HL-60/S4 treated with phorbol 12-myristate 13-acetate at 8.2 ng/mL for 4 days and 3 days (cell line): Measurements from ENCODE around the gene RAI1.
"Not testable (repeated sequence)": the region's sequence is repeated elsewhere in the genome, so short reads cannot be mapped to it uniquely, and the experiment has no call there.

Experiments used
- in situ Hi-C: fragments of 300-500 bp; cut with MboI; formaldehyde crosslinking; loops from 2 replicates; pipeline ENCODE4 v1.15.0; 2022; ENCODE audit warnings: low sequenced_read_pairs

RAI1 gene

DNA sequence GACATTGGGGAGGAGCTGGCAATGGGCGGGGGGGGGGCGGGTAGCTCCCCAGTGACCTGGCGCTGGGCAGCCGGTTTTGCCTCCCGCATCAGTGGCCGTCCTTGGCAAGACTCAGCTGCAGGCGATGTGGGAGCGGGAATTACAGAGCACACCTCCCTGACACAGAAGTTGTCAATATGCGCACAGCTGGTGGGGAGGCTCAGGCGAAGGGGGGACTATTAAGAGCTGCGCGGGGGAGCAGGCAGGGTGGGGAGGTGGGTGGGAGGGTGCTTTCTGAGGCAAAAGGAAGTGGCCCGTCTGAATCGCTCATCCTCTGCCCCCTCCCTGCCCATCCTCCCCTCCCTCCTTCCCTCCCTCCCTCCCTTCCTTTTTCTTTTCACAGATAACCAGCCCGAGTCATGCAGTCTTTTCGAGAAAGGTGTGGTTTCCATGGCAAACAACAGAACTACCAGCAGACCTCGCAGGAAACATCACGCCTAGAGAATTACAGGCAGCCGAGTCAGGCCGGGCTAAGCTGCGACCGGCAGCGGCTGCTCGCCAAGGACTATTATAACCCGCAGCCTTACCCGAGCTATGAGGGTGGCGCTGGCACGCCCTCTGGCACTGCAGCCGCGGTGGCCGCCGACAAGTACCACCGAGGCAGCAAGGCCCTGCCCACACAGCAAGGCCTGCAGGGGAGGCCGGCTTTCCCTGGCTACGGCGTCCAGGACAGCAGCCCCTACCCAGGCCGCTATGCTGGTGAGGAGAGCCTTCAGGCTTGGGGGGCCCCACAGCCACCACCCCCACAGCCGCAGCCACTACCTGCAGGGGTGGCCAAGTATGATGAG is 111.5 kb downstream of the RAI1 start:
- in situ Hi-C loops: no loop called here

DNA sequence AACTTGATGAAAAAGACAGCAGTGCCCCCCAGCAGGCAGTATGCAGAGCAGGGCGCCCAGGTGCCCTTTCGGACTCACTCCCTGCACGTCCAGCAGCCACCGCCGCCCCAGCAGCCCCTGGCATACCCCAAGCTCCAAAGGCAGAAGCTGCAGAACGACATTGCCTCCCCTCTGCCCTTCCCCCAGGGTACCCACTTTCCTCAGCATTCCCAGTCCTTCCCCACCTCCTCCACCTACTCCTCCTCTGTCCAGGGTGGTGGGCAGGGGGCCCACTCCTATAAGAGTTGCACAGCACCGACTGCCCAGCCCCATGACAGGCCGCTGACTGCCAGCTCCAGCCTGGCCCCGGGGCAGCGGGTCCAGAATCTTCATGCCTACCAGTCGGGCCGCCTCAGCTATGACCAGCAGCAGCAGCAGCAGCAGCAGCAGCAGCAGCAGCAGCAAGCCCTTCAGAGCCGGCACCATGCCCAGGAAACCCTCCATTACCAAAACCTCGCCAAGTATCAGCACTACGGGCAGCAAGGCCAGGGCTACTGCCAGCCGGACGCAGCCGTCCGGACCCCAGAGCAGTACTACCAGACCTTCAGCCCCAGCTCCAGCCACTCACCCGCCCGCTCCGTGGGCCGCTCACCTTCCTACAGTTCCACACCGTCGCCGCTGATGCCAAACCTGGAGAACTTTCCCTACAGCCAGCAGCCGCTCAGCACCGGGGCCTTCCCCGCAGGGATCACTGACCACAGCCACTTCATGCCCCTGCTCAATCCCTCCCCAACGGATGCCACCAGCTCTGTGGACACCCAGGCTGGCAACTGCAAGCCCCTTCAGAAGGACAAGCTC is 112.3 kb downstream of the RAI1 start:
- in situ Hi-C loops: no loop called here

DNA sequence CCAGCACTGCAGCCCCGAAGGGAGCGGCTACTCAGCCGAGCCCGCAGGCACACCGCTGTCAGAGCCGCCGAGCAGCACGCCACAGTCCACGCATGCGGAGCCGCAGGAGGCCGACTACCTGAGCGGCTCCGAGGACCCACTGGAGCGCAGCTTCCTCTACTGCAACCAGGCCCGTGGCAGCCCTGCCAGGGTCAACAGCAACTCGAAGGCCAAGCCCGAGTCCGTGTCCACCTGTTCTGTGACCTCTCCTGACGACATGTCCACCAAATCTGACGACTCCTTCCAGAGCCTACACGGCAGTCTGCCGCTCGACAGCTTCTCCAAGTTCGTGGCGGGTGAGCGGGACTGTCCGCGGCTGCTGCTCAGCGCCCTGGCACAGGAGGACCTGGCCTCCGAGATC is 113.1 kb downstream of the RAI1 start:
- in situ Hi-C loops: no loop called here

DNA sequence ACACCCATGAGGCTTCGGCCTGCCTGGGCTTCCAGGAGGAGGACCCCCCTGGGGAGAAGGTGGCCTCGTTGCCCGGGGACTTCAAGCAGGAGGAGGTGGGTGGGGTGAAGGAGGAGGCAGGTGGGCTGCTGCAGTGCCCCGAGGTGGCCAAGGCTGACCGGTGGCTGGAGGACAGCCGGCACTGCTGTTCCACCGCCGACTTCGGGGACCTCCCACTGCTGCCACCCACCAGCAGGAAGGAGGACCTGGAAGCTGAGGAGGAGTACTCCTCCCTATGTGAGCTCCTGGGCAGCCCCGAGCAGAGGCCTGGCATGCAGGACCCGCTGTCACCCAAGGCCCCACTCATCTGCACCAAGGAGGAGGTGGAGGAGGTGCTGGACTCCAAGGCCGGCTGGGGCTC is 114.0 kb downstream of the RAI1 start:
- in situ Hi-C loops: no loop called here

DNA sequence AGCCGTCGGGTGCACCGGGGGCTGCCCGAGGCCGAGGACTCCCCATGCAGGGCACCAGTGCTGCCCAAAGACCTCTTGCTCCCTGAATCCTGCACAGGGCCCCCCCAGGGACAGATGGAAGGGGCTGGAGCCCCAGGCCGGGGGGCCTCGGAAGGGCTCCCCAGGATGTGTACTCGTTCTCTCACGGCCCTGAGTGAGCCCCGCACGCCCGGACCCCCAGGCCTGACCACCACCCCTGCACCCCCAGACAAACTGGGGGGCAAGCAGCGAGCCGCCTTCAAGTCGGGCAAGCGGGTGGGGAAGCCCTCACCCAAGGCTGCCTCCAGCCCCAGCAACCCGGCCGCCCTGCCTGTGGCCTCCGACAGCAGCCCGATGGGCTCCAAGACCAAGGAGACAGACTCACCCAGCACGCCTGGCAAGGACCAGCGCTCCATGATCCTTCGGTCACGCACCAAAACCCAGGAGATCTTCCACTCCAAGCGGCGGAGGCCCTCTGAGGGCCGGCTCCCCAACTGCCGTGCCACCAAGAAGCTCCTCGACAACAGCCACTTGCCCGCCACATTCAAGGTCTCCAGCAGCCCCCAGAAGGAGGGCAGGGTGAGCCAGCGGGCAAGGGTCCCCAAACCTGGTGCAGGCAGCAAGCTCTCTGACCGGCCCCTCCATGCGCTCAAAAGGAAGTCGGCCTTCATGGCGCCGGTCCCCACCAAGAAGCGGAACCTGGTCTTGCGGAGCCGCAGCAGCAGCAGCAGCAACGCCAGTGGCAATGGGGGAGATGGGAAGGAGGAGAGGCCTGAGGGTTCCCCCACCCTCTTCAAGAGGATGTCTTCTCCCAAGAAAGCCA is 114.9 kb downstream of the RAI1 start:
- in situ Hi-C loops: no loop called here

DNA sequence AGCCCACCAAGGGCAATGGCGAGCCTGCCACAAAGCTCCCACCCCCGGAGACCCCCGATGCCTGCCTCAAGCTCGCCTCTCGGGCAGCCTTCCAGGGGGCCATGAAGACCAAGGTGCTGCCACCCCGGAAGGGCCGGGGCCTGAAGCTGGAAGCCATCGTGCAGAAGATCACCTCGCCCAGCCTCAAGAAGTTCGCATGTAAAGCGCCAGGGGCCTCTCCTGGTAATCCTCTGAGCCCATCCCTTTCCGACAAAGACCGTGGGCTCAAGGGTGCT is 115.5 kb downstream of the RAI1 start:
- in situ Hi-C loops: no loop called here

DNA sequence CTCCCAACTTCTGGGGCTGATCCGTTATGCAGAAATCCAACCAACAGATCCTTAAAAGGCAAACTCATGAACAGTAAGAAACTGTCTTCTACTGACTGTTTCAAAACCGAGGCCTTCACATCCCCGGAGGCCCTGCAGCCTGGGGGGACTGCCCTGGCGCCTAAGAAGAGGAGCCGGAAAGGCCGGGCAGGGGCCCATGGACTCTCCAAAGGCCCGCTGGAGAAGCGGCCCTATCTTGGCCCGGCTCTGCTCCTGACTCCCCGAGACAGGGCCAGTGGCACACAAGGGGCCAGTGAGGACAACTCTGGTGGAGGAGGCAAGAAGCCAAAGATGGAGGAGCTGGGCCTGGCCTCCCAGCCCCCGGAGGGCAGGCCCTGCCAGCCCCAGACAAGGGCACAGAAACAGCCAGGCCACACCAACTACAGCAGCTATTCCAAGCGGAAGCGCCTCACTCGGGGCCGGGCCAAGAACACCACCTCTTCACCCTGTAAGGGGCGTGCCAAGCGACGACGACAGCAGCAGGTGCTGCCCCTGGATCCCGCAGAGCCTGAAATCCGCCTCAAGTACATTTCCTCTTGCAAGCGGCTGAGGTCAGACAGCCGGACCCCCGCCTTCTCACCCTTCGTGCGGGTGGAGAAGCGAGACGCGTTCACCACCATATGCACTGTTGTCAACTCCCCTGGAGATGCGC is 116.0 kb downstream of the RAI1 start:
- in situ Hi-C loops: no loop called here

DNA sequence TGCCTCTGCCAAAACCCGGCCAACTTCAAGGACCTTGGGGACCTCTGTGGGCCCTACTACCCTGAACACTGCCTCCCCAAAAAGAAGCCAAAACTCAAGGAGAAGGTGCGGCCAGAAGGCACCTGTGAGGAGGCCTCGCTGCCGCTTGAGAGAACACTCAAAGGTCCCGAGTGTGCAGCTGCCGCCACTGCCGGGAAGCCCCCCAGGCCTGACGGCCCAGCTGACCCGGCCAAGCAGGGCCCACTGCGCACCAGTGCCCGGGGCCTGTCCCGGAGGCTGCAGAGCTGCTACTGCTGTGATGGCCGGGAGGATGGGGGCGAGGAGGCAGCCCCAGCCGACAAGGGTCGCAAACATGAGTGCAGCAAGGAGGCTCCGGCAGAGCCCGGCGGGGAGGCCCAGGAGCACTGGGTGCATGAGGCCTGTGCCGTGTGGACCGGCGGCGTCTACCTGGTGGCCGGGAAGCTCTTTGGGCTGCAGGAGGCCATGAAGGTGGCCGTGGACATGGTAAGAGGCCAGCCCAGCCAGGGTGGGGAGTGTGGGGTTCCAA is 116.8 kb downstream of the RAI1 start:
- in situ Hi-C loops: no loop called here

DNA sequence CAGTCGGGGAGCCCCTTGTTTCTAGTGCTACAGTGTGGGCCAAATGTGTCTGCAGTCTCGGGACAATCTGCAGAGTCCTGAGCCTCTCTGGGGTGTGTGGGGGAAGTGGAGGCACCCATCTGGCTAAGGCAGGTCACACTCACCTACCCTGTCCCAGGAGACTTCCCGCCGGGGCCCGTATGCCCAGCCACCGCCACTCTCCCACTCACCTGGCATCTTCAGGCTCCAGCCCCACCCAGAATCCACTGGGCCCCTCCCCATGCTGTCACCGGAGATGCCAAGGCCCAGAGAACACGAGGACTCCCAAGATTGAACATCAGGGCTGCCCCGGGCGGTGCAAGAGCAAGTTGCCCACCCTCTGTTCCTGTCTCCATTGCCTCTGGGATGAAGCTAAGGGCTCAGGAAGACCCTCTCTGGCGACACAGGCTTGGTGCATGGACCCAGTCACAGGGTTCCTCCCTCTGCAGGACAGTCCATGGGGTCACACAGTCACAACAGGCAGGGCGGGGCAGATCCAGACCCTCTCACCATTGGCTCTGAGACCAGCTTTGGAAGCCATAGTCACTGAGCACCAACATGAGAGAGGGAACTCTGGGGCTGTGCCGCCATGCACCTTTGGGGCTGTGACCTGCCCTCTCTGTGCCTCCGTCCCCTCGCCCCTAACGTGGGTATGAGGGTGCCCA is 117.5 kb downstream of the RAI1 start:
- in situ Hi-C loops: no loop called here

DNA sequence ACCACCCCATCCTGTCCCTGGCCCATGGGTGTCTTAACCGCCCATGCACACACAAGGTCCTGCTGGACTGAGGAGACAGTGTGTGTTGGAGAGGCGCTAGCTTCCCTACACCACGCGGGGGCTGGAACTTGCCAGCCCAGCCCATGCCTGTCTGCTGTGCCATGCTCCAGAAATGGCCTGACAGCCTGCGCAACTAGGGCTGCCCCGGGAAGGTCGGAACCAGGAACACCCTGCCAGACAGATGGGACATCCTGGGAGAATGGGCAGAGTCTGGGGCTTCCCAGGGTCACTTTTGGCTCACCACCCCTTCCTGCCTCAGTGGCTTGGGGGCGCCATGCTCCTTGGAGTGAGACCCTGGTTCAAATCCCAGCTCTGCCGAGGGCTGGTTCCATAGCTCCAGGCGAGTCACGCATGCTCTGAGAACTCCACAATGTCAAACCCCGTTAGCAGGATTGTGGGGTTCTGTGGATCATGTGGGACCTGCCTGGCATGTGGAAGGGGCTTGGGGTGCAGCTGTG is 119.3 kb downstream of the RAI1 start:
- in situ Hi-C loops: no loop called here

DNA sequence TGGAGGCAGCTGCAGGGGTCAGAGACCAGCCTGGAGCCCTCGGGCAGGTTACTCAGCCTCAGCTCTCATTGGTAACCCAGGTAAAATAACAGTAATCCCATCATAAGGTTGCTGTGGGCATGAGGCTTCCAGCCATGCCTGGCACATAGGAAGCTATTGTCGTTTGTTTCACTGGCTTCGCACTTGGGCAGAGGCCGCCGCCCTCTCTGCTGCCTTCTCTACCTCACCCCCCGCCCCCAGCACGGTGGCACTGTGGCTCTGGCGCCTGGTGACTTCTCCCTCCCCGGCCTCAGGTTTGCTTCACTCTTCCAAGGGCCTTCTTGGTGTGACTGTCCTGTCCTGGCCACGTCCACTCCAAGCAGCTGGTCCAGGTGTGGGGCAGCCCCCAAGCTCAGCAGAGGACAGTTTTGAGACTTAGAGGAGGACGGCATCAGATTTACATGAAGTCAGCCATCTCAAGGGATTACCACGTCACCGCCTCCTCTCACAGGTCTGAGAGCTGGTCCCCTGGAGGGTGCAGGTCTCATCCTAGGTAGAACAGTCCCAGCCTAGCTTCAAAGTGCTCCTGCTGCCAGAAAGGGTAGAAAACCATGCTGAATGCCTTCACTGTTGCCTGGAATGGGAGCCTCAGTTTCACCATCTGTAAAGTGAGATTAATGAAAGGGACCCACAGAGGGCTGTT is 120.7 kb downstream of the RAI1 start:
- in situ Hi-C loops: no loop called here

DNA sequence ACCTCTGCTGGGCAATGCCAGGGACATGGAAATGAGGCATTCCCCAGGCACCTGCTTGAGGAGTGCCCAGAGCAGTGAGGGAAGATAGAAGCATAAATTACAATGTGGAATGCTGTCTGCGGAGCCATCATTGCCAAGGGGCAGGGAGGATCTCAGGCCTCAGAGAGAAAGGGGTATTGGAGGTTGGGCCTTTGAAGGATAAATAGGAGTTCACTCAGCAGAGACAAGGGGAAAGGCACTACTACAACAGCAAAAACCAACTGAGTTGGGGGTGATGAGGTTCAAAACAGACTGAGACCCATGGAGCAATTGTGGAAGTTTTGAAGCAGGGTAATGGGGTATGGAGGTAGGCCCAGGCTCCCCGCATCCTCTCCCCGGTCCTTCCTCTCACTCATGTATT is 122.7 kb downstream of the RAI1 start:
- in situ Hi-C loops: no loop called here

DNA sequence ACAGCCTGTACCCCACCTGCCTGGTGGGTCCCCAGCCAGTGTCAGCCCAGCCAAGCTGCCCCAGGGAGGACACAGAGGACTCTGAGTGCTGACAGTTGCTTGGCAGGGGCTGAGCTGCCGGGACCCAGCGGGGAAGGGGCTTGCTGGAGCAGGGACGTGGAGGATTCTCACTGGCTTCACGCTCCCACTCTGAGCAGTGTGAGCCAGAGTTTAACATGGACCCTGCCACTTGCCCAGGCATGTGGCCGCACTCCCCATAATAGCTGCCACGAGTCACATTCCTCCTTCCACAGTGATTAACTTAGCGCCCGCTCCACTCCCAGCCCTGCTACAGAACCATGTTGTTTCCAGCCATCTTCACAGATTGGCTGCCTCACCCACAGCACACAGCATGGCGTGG is 124.3 kb downstream of the RAI1 start:
- in situ Hi-C loops: no loop called here

DNA sequence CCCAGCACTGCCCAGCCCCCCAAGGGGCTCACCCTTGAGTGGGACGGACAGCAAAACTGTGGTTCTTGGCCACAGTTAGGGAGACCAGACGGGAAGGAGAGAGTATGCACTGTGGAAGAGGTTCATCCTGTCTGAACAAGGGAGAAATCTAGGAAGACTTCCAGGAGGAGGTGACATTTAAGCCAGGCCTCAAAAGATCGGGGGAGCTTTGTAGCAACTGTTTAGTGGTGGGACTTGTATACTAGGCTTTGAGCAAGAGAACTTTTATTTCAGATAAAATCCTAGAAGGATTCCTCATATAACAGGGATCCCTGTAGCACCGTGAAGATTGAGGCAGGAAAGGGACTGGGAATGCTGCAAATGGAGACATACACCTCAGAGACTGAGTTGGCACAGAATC is 124.8 kb downstream of the RAI1 start:
- in situ Hi-C loops: no loop called here

DNA sequence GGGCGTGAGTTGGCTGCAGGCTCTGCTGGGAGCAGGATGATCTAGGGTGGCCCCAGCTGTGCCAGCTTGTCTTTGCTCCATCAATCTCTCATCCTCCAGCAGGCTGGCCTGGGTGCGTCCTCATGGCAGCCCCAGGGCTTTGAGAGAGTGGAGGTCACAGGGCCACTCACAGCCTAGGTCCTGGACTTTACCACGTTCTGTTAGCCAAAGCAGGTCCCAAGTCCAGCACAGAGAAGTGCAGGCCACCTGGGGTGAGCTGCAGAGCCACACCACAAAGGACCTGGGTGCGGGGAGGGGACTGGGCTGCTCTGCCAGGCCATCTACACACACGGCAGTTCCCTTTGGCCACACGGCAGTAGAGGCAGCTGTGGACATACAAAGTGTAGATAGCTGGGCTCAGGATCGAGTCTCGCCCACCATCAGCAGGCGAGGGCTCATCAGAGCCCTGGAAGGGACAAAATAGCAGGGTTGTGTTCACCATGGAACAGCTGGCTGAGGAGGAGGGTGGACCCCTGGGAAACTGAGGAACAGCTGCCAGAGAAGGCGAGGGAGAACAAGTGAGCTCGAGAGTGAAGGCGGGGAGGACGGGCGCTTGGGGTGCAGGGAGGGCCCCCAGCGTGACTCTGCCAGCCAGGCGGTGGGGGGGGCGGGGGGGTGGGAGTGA is 125.5 kb downstream of the RAI1 start:
- in situ Hi-C loops: no loop called here

DNA sequence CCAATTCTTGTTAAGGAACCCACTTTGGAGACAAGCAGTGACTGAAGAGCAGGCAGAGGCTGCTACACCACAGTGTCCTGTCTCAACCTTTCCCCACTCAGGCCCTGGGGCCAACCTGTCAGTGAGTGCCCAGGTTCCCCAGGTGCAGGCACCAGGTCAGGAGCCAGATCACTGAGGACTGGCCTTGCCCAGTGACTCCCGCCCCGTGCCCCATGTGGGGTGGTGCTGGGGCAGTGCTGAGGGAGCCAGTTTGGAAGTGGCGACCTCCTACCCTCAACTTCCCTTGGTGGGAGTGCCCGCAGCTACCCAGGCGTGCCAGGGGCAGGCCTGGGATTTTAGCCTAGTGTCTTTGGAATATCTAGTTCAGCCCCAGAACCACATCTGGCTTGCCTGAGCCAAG is 126.2 kb downstream of the RAI1 start:
- in situ Hi-C loops: no loop called here

DNA sequence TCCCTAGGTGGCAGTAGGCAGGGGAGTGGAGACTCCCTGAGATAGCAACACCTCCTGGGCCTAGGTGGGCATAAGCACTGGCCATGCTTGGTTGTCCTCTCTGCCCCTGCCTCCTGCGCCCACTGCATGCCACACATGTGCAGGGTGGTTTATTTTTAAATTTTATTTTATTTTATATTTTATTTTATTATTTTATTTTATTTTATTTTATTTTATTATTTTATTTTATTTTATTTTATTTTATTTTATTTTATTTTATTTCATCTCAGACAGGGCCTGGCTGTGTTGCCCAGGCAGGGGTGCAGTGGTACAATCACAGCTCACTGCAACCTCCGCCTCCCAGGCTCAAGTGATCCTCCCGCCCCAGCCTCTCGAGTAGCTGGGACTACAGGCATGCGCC is 126.9 kb downstream of the RAI1 start:
- in situ Hi-C loops: not testable (repeated sequence)

DNA sequence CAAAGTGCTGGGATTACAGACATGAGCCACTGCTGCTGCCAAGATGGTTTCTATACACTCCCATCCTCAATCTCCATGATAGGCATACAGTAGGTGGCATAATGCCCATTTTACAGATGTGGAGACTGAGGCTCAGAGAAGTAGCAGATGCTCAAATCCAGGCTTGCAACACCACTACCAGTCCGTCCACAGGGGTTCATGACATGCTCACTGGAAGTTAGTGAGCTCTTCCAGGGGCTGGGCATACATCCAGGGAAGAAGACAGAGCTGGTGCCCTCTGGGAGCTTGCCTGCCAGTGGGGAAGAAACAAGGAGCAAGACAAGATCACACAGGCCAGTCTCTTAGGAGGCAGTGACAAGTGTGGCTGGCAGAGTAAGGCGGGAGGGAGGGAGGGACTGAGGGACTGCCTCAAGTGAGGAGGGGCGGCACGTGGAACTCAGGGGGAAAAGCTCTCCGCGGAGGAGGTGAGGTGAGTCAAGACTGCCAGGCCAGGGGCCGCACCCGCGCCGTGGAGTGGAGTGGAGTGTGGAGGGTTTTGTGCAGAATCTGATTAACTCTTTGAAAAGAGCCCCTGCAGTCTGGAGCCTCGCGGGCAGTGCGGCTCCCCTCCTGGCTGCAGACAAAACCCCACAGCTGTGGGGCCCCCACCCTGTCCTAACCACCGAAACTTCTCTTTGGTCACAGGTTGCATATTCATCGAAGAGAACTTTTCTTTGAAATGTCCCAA is 127.6 kb downstream of the RAI1 start:
- in situ Hi-C loops: no loop called here
